ENCODE data around the gene FKBP11.
"Not testable (repeated sequence)": the region's sequence is repeated elsewhere in the genome, so short reads cannot be mapped to it uniquely, and the experiment has no call there.

Gene FKBP11

GRCh38 chr12:48954841-48955501 lies 29.7 kb upstream of the FKBP11 start:
- DNase-seq: no peak

- DNase-seq: no peak
These were observed 28.8 kb upstream of the FKBP11 start for GRCh38 chr12:48954061-48954460.

GRCh38 chr12:48952691-48953090 lies 27.4 kb upstream of the FKBP11 start:
- no peak for DNase-seq

- DNase-seq: no peak
These were observed 22.4 kb upstream of the FKBP11 start for GRCh38 chr12:48947727-48948126.

- DNase-seq: no peak
These were observed 21.7 kb upstream of the FKBP11 start for GRCh38 chr12:48946943-48947342.

- no peak for DNase-seq
These were observed 20.9 kb upstream of the FKBP11 start for GRCh38 chr12:48946205-48946604.

- DNase-seq: no peak
These were observed 17.9 kb upstream of the FKBP11 start for GRCh38 chr12:48943221-48943620.

GRCh38 chr12:48940181-48940580 lies 14.9 kb upstream of the FKBP11 start:
- no peak for DNase-seq

GRCh38 chr12:48938805-48939204 lies 13.5 kb upstream of the FKBP11 start:
- no peak for DNase-seq

GRCh38 chr12:48937170-48937569 lies 11.9 kb upstream of the FKBP11 start:
- no peak for DNase-seq

- peak; percentile 34 for DNase-seq
These were observed 11.2 kb upstream of the FKBP11 start for GRCh38 chr12:48936379-48936979.

GRCh38 chr12:48934312-48934706 lies 9.0 kb upstream of the FKBP11 start:
- no peak for DNase-seq

GRCh38 chr12:48933664-48934311 lies 8.5 kb upstream of the FKBP11 start:
- no peak for DNase-seq

GRCh38 chr12:48932878-48933277 lies 7.6 kb upstream of the FKBP11 start:
- DNase-seq: no peak

- no peak for DNase-seq
These were observed 5.2 kb upstream of the FKBP11 start for GRCh38 chr12:48930475-48930874.

GRCh38 chr12:48929551-48929950 lies 4.3 kb upstream of the FKBP11 start:
- no peak for DNase-seq

GRCh38 chr12:48927261-48927660 lies 2.0 kb upstream of the FKBP11 start:
- DNase-seq: no peak

- peak; percentile 26 for DNase-seq
These were observed 532 bp downstream of the FKBP11 start for GRCh38 chr12:48924617-48925303.

- DNase-seq: no peak
These were observed 2.2 kb downstream of the FKBP11 start for GRCh38 chr12:48923117-48923516.

- no peak for DNase-seq
These were observed 7.3 kb downstream of the FKBP11 start for GRCh38 chr12:48917857-48918537.

GRCh38 chr12:48910196-48910595 lies 15.1 kb downstream of the FKBP11 start:
- peak; percentile 10 for DNase-seq

GRCh38 chr12:48909698-48910097 lies 15.6 kb downstream of the FKBP11 start:
- not testable (repeated sequence) for DNase-seq

- no peak for DNase-seq
These were observed 18.0 kb downstream of the FKBP11 start for GRCh38 chr12:48907245-48907644.
